Thoracic aorta (tissue), 2 donors: ENCODE data around the gene FN1. TPM values are rescaled to one million over a fixed set of nuclear protein-coding genes. Genes with fewer than 3 reads are reported as not detected.

Experiments used
- ATAC-seq: fragments of 150-250 bp; one replicate; pipeline ENCODE4 v1.8.0; 2017; ENCODE audit warnings: low read depth; ENCODE audit not compliant: insufficient number of reproducible peaks, low FRiP score
- DNase-seq: peaks from one replicate; pipeline ENCODE4 v3.0.0-alpha.2; 2020; ENCODE audit warnings: low spot score
- H3K27ac ChIP-seq, 2 donors: fragments of 200-600 bp; sonication (generic); 1 replicate in 1 of 2; 2 replicates in 1 of 2; pipeline ENCODE4 v1.5.1; 2016; ENCODE audit warnings: mild to moderate bottlenecking in 2 of 2, moderate library complexity in 2 of 2
- H3K27me3 ChIP-seq: fragments of 200-600 bp; sonication (generic); replicated peaks from 2 replicates; pipeline ENCODE4 v1.6.0; 2016; ENCODE audit warnings: mild to moderate bottlenecking; ENCODE audit not compliant: insufficient read depth
- H3K36me3 ChIP-seq: fragments of 200-600 bp; sonication (generic); one replicate; pipeline ENCODE4 v1.5.1; 2016
- H3K4me1 ChIP-seq, 2 donors: fragments of 200-600 bp; sonication (generic); 1 replicate in 1 of 2; 2 replicates in 1 of 2; pipeline versions ENCODE4 v1.5.1 to v1.6.0; 2016; ENCODE audit warnings: low read depth in 2 of 2, mild to moderate bottlenecking in 1 of 2; ENCODE audit not compliant: control insufficient read depth in 1 of 2
- H3K4me3 ChIP-seq: fragments of 200-600 bp; sonication (generic); 2 replicates; pipeline ENCODE4 v1.5.1; 2016; ENCODE audit warnings: mild to moderate bottlenecking
- H3K9me3 ChIP-seq: fragments of 200-600 bp; sonication (generic); 2 replicates; pipeline ENCODE4 v1.5.1; 2016
- total RNA-seq, 2 donors: library from RNA; depleted of rRNA; stranded (reverse); fragments of >200 nt; gene quantifications; one replicate each; pipeline versions ENCODE4 v1.1.0 to v1.2.3, GENCODE V29; 2016
- TF ChIP-seq, protein P1 (sequence below): fragments of 200-600 bp; sonication (generic); IDR thresholded peaks from one replicate; pipeline ENCODE4 v1.5.1; 2019; ENCODE audit warnings: antibody characterized with exemption

The FN1 gene
- total RNA-seq, 2 donors from 2014 or later: 6,415 to 8,882 TPM

DNA sequence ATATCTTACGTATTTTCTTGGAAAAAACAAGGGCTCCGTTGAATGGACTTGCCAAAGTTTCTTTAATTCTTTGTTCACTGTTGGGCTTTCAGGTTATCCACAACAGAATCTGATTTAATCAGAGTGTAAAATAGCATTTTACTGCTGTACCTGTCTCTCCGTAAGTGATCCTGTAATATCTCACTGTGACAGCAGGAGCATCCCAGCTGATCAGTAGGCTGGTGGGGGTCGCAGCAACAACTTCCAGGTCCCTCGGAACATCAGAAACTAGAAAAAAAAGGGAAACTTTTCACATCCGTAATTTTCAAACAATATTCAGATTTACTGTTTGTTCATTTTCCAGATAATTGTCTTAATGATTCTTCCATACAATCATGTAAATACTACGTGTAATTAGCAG is 51.2 kb downstream of the FN1 start:
- Histone ChIP-seq H3K27ac (no peak overlapping the region), H3K27me3 (no peaks in the 10 kb centered on the region), H3K36me3 (peaks cover 83% of the 10 kb centered on the region), H3K9me3 (no peaks in the 10 kb centered on the region), H3K4me1 (no peaks in the 10 kb centered on the region), H3K4me3 (no peak overlapping the region)
- DNase-seq: no peak
- TF ChIP-seq, protein P1, sequence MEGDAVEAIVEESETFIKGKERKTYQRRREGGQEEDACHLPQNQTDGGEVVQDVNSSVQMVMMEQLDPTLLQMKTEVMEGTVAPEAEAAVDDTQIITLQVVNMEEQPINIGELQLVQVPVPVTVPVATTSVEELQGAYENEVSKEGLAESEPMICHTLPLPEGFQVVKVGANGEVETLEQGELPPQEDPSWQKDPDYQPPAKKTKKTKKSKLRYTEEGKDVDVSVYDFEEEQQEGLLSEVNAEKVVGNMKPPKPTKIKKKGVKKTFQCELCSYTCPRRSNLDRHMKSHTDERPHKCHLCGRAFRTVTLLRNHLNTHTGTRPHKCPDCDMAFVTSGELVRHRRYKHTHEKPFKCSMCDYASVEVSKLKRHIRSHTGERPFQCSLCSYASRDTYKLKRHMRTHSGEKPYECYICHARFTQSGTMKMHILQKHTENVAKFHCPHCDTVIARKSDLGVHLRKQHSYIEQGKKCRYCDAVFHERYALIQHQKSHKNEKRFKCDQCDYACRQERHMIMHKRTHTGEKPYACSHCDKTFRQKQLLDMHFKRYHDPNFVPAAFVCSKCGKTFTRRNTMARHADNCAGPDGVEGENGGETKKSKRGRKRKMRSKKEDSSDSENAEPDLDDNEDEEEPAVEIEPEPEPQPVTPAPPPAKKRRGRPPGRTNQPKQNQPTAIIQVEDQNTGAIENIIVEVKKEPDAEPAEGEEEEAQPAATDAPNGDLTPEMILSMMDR: no peak
- ATAC-seq: no peak

DNA sequence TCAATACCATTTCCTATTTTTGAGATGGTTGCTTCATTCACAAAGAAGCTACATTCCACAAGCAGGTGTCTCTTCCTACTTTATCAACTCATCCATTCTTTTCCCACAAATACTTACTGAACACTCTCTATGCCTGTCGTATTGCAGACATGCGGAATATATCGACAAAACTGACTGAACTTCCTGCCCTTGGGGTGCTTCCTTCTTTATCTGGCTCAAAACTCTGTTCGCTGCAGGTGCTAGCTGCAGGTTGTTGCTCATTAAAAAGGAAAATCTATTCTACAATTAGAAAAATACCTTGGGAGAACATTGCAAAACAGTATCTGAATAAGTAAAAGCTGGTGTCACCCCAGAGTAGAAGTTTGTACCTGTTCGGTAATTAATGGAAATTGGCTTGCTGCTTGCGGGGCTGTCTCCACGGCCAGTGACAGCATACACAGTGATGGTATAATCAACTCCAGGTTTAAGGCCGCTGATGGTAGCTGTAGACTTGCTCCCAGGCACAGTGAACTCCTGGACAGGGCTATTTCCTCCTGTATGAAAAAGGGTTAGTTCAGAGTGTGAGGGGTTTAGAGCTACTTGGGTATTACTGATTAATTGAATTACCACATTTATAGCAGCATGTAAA is 52.1 kb downstream of the FN1 start:
- Histone ChIP-seq H3K27ac (no peak overlapping the region), H3K27me3 (no peaks in the 10 kb centered on the region), H3K36me3 (peaks cover 83% of the 10 kb centered on the region), H3K9me3 (no peaks in the 10 kb centered on the region), H3K4me3 (no peak overlapping the region), H3K4me1 (no peaks in the 10 kb centered on the region)
- DNase-seq (no peak), ATAC-seq (no peak)
- TF ChIP-seq, protein P1: no peak

GRCh38 chr2:215382480-215382879 is 53.4 kb downstream of the FN1 start:
- peaks cover 81% of the 10 kb centered on the region for H3K36me3 ChIP-seq
- no peak for ATAC-seq

GRCh38 chr2:215382011-215382410 is 53.9 kb downstream of the FN1 start:
- no peak overlapping the region for H3K27ac ChIP-seq
- ATAC-seq (no peak), DNase-seq (no peak)
- no peak overlapping the region for H3K4me3 ChIP-seq
- peaks cover 81% of the 10 kb centered on the region for H3K36me3 ChIP-seq
- TF ChIP-seq, protein P1: no peak
- H3K27me3 ChIP-seq: no peaks in the 10 kb centered on the region
- no peaks in the 10 kb centered on the region for H3K9me3 ChIP-seq
- no peaks in the 10 kb centered on the region for H3K4me1 ChIP-seq

More at GRCh38 chr2:215382480-215382879, 53.4 kb downstream of the FN1 start:
- TF ChIP-seq, protein P1: no peak
- no peak overlapping the region for H3K27ac ChIP-seq
- H3K4me1 ChIP-seq: no peaks in the 10 kb centered on the region
- no peak for DNase-seq
- no peak overlapping the region for H3K4me3 ChIP-seq
- H3K9me3 ChIP-seq: no peaks in the 10 kb centered on the region
- no peaks in the 10 kb centered on the region for H3K27me3 ChIP-seq

- Histone ChIP-seq H3K27ac (peak overlapping the region in 1 of 2 donors; percentile 6), H3K4me1 (no peaks in the 10 kb centered on the region), H3K36me3 (peaks cover 80% of the 10 kb centered on the region), H3K9me3 (no peaks in the 10 kb centered on the region), H3K27me3 (no peaks in the 10 kb centered on the region), H3K4me3 (no peak overlapping the region)
- DNase-seq (no peak), ATAC-seq (no peak)
- TF ChIP-seq, protein P1: no peak
Observed at GRCh38 chr2:215380699-215381098, 55.2 kb downstream of the FN1 start.
